Left lobe of liver (tissue), 2 donors: ENCODE data around the gene PRKAG1. TPM values are rescaled to one million over a fixed set of nuclear protein-coding genes. Genes with fewer than 3 reads are reported as not detected.

ENCODE experiments used
- ATAC-seq: fragments of 200-7000 bp; cut with Tn5 transposase; one replicate; pipeline ENCODE4 v1.9.1; 2020; ENCODE audit warnings: mild to moderate bottlenecking, moderate library complexity
- DNase-seq: peaks from one replicate; pipeline ENCODE4 v3.0.0-alpha.2; 2020; ENCODE audit warnings: low spot score
- total RNA-seq: library from RNA; stranded (reverse); gene quantifications from one replicate; pipeline ENCODE4 v1.2.1, GENCODE V29; 2021
- donor health status: DM: no; HTN: no; CAD: no; lungs with moderate emphysema.
- donor health status: DM: no; HTN: yes; CAD: no.

PRKAG1 gene
- total RNA-seq, 1 donor from 2014 or later, result 27.7 TPM

GRCh38 chr12:48986720-48987291 lies 31.8 kb downstream of the PRKAG1 start:
- no peak for DNase-seq
- ATAC-seq, result no peak

- no peak for ATAC-seq
- no peak for DNase-seq
Measured at GRCh38 chr12:48985901-48986300, 32.7 kb downstream of the PRKAG1 start.

- ATAC-seq (no peak), DNase-seq (no peak)
Measured at GRCh38 chr12:48985475-48985897, 33.1 kb downstream of the PRKAG1 start.

GRCh38 chr12:48982397-48983080 lies 36.0 kb downstream of the PRKAG1 start:
- ATAC-seq (no peak), DNase-seq (no peak)

GRCh38 chr12:48981757-48982157 lies 36.8 kb downstream of the PRKAG1 start:
- ATAC-seq (no peak), DNase-seq (no peak)

GRCh38 chr12:48980953-48981756 lies 37.4 kb downstream of the PRKAG1 start:
- ATAC-seq (peak; percentile 46), DNase-seq (no peak)

- no peak for DNase-seq
- peak; percentile 61 for ATAC-seq
Measured at GRCh38 chr12:48980389-48980952, 38.1 kb downstream of the PRKAG1 start.

- DNase-seq (no peak), ATAC-seq (peak; percentile 42)
Measured at GRCh38 chr12:48979602-48980388, 38.8 kb downstream of the PRKAG1 start.

- no peak for DNase-seq
- ATAC-seq, result peak; percentile 25
Measured at GRCh38 chr12:48978741-48979601, 39.6 kb downstream of the PRKAG1 start.

GRCh38 chr12:48978291-48978740 lies 40.3 kb downstream of the PRKAG1 start, which contains the start of gene WNT1:
WNT1 (plus strand) TSS chr12:48978322; CDS start chr12:48978651, 329 bp downstream.
- ATAC-seq (peak; percentile 58), DNase-seq (no peak)

GRCh38 chr12:48977290-48978281 lies 41.0 kb downstream of the PRKAG1 start:
- DNase-seq (no peak), ATAC-seq (peak; percentile 55)

- no peak for DNase-seq
- peak; percentile 63 for ATAC-seq
Measured at GRCh38 chr12:48973941-48974673, 44.5 kb downstream of the PRKAG1 start.

- DNase-seq, result no peak
- peak; percentile 47 for ATAC-seq
Measured at GRCh38 chr12:48973531-48973930, 45.0 kb downstream of the PRKAG1 start.

GRCh38 chr12:48972952-48973483 lies 45.6 kb downstream of the PRKAG1 start:
- no peak for ATAC-seq
- DNase-seq, result no peak

GRCh38 chr12:48972213-48972951 lies 46.2 kb downstream of the PRKAG1 start:
- ATAC-seq, result no peak
- no peak for DNase-seq

GRCh38 chr12:48970702-48971334 lies 47.8 kb downstream of the PRKAG1 start:
- DNase-seq (no peak), ATAC-seq (no peak)
